Mucosa of stomach (tissue), 1 donor: ENCODE results near the gene F3.

Experiments
- H3K27me3 ChIP-seq: one replicate; pipeline ENCODE4 v1.7.0; 2013; ENCODE audit warnings: mild to moderate bottlenecking, low read length; ENCODE audit not compliant: control insufficient read depth, insufficient read depth
- H3K36me3 ChIP-seq: one replicate; pipeline ENCODE4 v1.7.0; 2013; ENCODE audit warnings: low read length; ENCODE audit not compliant: control insufficient read depth, insufficient read depth
- H3K4me1 ChIP-seq: one replicate; pipeline ENCODE4 v1.7.0; 2013; ENCODE audit warnings: mild to moderate bottlenecking, low read length; ENCODE audit not compliant: control insufficient read depth, insufficient read depth
- H3K4me3 ChIP-seq: one replicate; pipeline ENCODE4 v1.7.0; 2013; ENCODE audit warnings: low read length
- H3K9ac ChIP-seq: one replicate; pipeline ENCODE4 v1.7.0; 2013; ENCODE audit warnings: mild to moderate bottlenecking, low read length, moderate library complexity
- H3K9me3 ChIP-seq: one replicate; pipeline ENCODE4 v1.7.0; 2013; ENCODE audit warnings: mild to moderate bottlenecking, low read length, moderate library complexity; ENCODE audit not compliant: control insufficient read depth
- donor health status: Pancreatic carcinoma.

F3 gene

GRCh38 chr1:94519351-94519750 is 22.2 kb downstream of the F3 start:
- Histone ChIP-seq H3K4me1 (no peaks in the 10 kb centered on the region), H3K27me3 (no peaks in the 10 kb centered on the region), H3K9me3 (no peaks in the 10 kb centered on the region), H3K4me3 (no peak overlapping the region), H3K9ac (no peak overlapping the region), H3K36me3 (no peaks in the 10 kb centered on the region)

GRCh38 chr1:94515296-94515947 is 26.1 kb downstream of the F3 start:
- H3K9me3 ChIP-seq, result no peaks in the 10 kb centered on the region
- H3K36me3 ChIP-seq, result no peaks in the 10 kb centered on the region
- H3K4me3 ChIP-seq, result no peak overlapping the region
- no peaks in the 10 kb centered on the region for H3K27me3 ChIP-seq
- no peak overlapping the region for H3K9ac ChIP-seq
- no peaks in the 10 kb centered on the region for H3K4me1 ChIP-seq

GRCh38 chr1:94514095-94514727 is 27.3 kb downstream of the F3 start:
- H3K4me3 ChIP-seq, result no peak overlapping the region
- H3K4me1 ChIP-seq, result no peaks in the 10 kb centered on the region
- no peaks in the 10 kb centered on the region for H3K36me3 ChIP-seq
- no peak overlapping the region for H3K9ac ChIP-seq
- no peaks in the 10 kb centered on the region for H3K9me3 ChIP-seq
- H3K27me3 ChIP-seq, result no peaks in the 10 kb centered on the region

GRCh38 chr1:94512816-94513215 is 28.7 kb downstream of the F3 start:
- Histone ChIP-seq H3K27me3 (no peaks in the 10 kb centered on the region), H3K4me1 (no peaks in the 10 kb centered on the region), H3K9ac (no peak overlapping the region), H3K36me3 (no peaks in the 10 kb centered on the region), H3K9me3 (no peaks in the 10 kb centered on the region), H3K4me3 (no peak overlapping the region)

- H3K36me3 ChIP-seq, result peaks cover 9% of the 10 kb centered on the region
These were observed 37.0 kb downstream of the F3 start for GRCh38 chr1:94504601-94505000.

GRCh38 chr1:94503153-94503552 is 38.4 kb downstream of the F3 start:
- Histone ChIP-seq H3K9me3 (no peaks in the 10 kb centered on the region), H3K27me3 (no peaks in the 10 kb centered on the region), H3K36me3 (peaks cover 19% of the 10 kb centered on the region), H3K4me1 (no peaks in the 10 kb centered on the region), H3K4me3 (no peak overlapping the region), H3K9ac (no peak overlapping the region)

More at GRCh38 chr1:94504601-94505000, 37.0 kb downstream of the F3 start:
- H3K9me3 ChIP-seq, result no peaks in the 10 kb centered on the region
- H3K27me3 ChIP-seq, result no peaks in the 10 kb centered on the region
- H3K9ac ChIP-seq, result no peak overlapping the region
- H3K4me1 ChIP-seq, result no peaks in the 10 kb centered on the region
- no peak overlapping the region for H3K4me3 ChIP-seq

GRCh38 chr1:94501935-94502334 is 39.6 kb downstream of the F3 start:
- Histone ChIP-seq H3K4me1 (no peaks in the 10 kb centered on the region), H3K36me3 (peaks cover 19% of the 10 kb centered on the region), H3K4me3 (no peak overlapping the region), H3K27me3 (no peaks in the 10 kb centered on the region), H3K9me3 (no peaks in the 10 kb centered on the region), H3K9ac (no peak overlapping the region)

- H3K4me1 ChIP-seq, result no peaks in the 10 kb centered on the region
- H3K27me3 ChIP-seq, result no peaks in the 10 kb centered on the region
- no peaks in the 10 kb centered on the region for H3K9me3 ChIP-seq
- peaks cover 19% of the 10 kb centered on the region for H3K36me3 ChIP-seq
- H3K4me3 ChIP-seq, result no peak overlapping the region
- H3K9ac ChIP-seq, result no peak overlapping the region
These were observed 40.1 kb downstream of the F3 start for GRCh38 chr1:94501426-94501825.

- no peaks in the 10 kb centered on the region for H3K27me3 ChIP-seq
- no peak overlapping the region for H3K4me3 ChIP-seq
- H3K9ac ChIP-seq, result no peak overlapping the region
- H3K4me1 ChIP-seq, result no peaks in the 10 kb centered on the region
- H3K36me3 ChIP-seq, result peaks cover 11% of the 10 kb centered on the region
- no peaks in the 10 kb centered on the region for H3K9me3 ChIP-seq
These were observed 45.3 kb downstream of the F3 start for GRCh38 chr1:94496076-94496755.

GRCh38 chr1:94490556-94490955 is 51.0 kb downstream of the F3 start:
- H3K9me3 ChIP-seq, result no peaks in the 10 kb centered on the region
- no peaks in the 10 kb centered on the region for H3K27me3 ChIP-seq
- no peak overlapping the region for H3K9ac ChIP-seq
- H3K36me3 ChIP-seq, result no peaks in the 10 kb centered on the region
- no peak overlapping the region for H3K4me3 ChIP-seq
- H3K4me1 ChIP-seq, result no peaks in the 10 kb centered on the region

GRCh38 chr1:94486990-94487389 is 54.6 kb downstream of the F3 start:
- no peak overlapping the region for H3K9ac ChIP-seq
- no peaks in the 10 kb centered on the region for H3K9me3 ChIP-seq
- no peaks in the 10 kb centered on the region for H3K4me1 ChIP-seq
- no peaks in the 10 kb centered on the region for H3K36me3 ChIP-seq
- no peak overlapping the region for H3K4me3 ChIP-seq
- H3K27me3 ChIP-seq, result no peaks in the 10 kb centered on the region

GRCh38 chr1:94481473-94481933 is 60.1 kb downstream of the F3 start:
- Histone ChIP-seq H3K36me3 (no peaks in the 10 kb centered on the region), H3K9ac (no peak overlapping the region), H3K9me3 (no peaks in the 10 kb centered on the region), H3K27me3 (no peaks in the 10 kb centered on the region), H3K4me1 (peaks cover 7% of the 10 kb centered on the region), H3K4me3 (no peak overlapping the region)
